Heart left ventricle (tissue), 13 donors: Measurements from ENCODE around the gene MAN1B1.

Source experiments
- POLR2A ChIP-seq, 2 donors: fragments of 450-650 bp; IDR thresholded peaks; one replicate each; pipeline ENCODE4 v1.6.1; 2017; ENCODE audit warnings: antibody characterized with exemption in 2 of 2, mild to moderate bottlenecking in 2 of 2, moderate library complexity in 2 of 2
- TF ChIP-seq, protein P1 (sequence below), 12 donors: fragments of 200-600 bp; sonication (generic) in 4 of 12; IDR thresholded peaks; one replicate each; pipeline versions ENCODE4 v1.5.0 to v1.8.0; 2018 to 2022; ENCODE audit warnings: antibody characterized with exemption in 12 of 12, mild to moderate bottlenecking in 5 of 12
- donor health status: ischemic (EF 13 %, LVEDD 7.1; RV severe dilation, severe dysfunction).
- donor health status: DM: no; HTN: yes; CAD: no.
- donor health status: DM: no; HTN: no; CAD: no.
- donor health status: ischemic (EF 25% LVEDD 6.9; RV normal size, moderate dysfunction).
- donor health status: ischemic (EF 25% LVEDD 5.7; RV mildly dilated, moderate dysfunction).
- donor health status: ischemic (EF 35%, LVEDD 5.7; RV mildly dilated, moderate dysfunction).
- donor health status: nonischemic (EF 11% LVEDD 7.7; RV severe dilation, severe dysfunction).
- donor health status: DM: yes; HTN: yes; CAD: no.
- donor health status: PGD.
- donor health status: ischemic (EF 29% LVEDD 5.4; RV normal size, mild dysfunction).
- donor health status: nonischemic (EF 23%, LVEDD 6.1; RV moderate dilation, normal function).

DNA sequence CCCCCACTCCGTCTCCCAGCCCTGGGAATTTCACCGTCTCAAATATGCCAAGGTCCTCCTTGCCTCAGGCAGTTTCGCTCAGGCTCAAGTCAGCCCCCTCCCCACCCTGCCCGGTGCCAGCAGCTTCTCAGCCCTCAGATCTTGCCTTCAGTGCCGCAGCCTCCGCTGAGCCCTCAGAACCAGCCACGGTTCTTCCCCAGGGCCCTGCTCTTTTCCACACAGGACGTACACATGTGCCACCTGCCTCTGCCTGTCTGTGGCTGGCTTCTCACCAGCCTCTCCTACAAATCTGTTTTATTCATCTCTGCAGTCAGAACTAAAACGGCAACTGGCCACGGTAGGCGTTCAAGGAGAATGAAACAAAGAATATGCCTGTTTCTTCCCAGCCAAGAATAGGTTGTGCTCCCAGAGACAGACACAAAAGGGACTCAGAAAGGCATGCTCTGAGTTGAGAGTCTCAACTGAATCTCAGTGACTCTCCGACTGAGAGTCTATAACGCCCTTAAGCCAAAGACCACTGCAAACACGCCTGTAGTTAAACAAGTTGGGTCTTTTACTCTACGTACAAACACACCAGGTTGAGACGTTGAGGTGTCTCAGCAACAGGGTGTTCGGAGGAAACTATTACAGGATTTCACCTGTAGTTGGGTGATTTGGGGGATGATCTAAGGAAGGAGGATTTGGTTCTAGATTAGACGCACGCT, 41.5 kb downstream of the MAN1B1 start:
- TF ChIP-seq, protein P1, sequence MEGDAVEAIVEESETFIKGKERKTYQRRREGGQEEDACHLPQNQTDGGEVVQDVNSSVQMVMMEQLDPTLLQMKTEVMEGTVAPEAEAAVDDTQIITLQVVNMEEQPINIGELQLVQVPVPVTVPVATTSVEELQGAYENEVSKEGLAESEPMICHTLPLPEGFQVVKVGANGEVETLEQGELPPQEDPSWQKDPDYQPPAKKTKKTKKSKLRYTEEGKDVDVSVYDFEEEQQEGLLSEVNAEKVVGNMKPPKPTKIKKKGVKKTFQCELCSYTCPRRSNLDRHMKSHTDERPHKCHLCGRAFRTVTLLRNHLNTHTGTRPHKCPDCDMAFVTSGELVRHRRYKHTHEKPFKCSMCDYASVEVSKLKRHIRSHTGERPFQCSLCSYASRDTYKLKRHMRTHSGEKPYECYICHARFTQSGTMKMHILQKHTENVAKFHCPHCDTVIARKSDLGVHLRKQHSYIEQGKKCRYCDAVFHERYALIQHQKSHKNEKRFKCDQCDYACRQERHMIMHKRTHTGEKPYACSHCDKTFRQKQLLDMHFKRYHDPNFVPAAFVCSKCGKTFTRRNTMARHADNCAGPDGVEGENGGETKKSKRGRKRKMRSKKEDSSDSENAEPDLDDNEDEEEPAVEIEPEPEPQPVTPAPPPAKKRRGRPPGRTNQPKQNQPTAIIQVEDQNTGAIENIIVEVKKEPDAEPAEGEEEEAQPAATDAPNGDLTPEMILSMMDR (IDR thresholded peaks at IDR 0.05) = no peak
- no peak for TF ChIP-seq POLR2A (IDR thresholded peaks at IDR 0.05)
